CD14-positive monocyte (primary cell): ENCODE results near the gene TMUB1. TPM values are rescaled to one million over a fixed set of nuclear protein-coding genes. Genes with fewer than 3 reads are reported as not detected.
A peak's percentile ranks its signal among the peaks of the same experiment; 100 is the strongest.

Experiments
- DNase-seq, 3 donors: peaks; one replicate each; pipeline ENCODE4 v3.0.0-alpha.2; 2011 to 2022
- H2AFZ ChIP-seq: 2 replicates; pipeline ENCODE4 v1.6.0; 2012; ENCODE audit warnings: mild to moderate bottlenecking, low read depth, low read length, inconsistent platforms; ENCODE audit not compliant: insufficient read depth, poor library complexity, severe bottlenecking
- H3K27ac ChIP-seq, 2 donors: 1 replicate in 1 of 2; 2 replicates in 1 of 2; pipeline ENCODE4 v1.5.1; 2012 to 2013; ENCODE audit warnings: low read length in 2 of 2, control low read depth in 1 of 2, inconsistent platforms in 1 of 2, low read depth in 1 of 2, mild to moderate bottlenecking in 1 of 2
- H3K27me3 ChIP-seq, 2 donors: one replicate each; pipeline versions ENCODE4 v1.6.0 to v1.6.1; 2011 to 2013; ENCODE audit warnings: low read length in 2 of 2; ENCODE audit not compliant: control insufficient read depth in 2 of 2, insufficient read depth in 2 of 2
- H3K36me3 ChIP-seq, 2 donors: replicated peaks in 1 of 2; 1 replicate in 1 of 2; 2 replicates in 1 of 2; pipeline versions ENCODE4 v1.5.1 to v1.6.1; 2012 to 2013; ENCODE audit warnings: low read length in 2 of 2, control low read depth in 1 of 2, inconsistent platforms in 1 of 2, mild to moderate bottlenecking in 1 of 2; ENCODE audit not compliant: insufficient read depth in 2 of 2, control insufficient read depth in 1 of 2
- H3K4me1 ChIP-seq, 2 donors: 1 replicate in 1 of 2; 2 replicates in 1 of 2; pipeline versions ENCODE4 v1.5.1 to v1.6.1; 2012 to 2013; ENCODE audit warnings: low read length in 2 of 2, control low read depth in 1 of 2, inconsistent platforms in 1 of 2, mild to moderate bottlenecking in 1 of 2, moderate library complexity in 1 of 2; ENCODE audit not compliant: insufficient read depth in 2 of 2, control insufficient read depth in 1 of 2
- H3K4me2 ChIP-seq: replicated peaks from 2 replicates; pipeline ENCODE3; 2012; ENCODE audit warnings: low read length, moderate library complexity, mild to moderate bottlenecking; ENCODE audit not compliant: poor library complexity, severe bottlenecking; ENCODE audit errors: extremely low read depth
- H3K4me3 ChIP-seq, 3 experiments: fragments of 200-600 bp in 1 of 3; sonication (generic) in 1 of 3; replicated peaks in 1 of 3; 1 replicate in 2 of 3; 2 replicates in 1 of 3; pipeline ENCODE4 v1.5.1; 2011 to 2013; ENCODE audit warnings: low read length in 3 of 3, mild to moderate bottlenecking in 3 of 3, control low read depth in 2 of 3, low read depth in 2 of 3, inconsistent platforms in 1 of 3, moderate library complexity in 1 of 3
- H3K79me2 ChIP-seq: 2 replicates; pipeline ENCODE4 v1.6.0; 2012; ENCODE audit warnings: mild to moderate bottlenecking, control low read depth, inconsistent platforms, low read length, moderate library complexity; ENCODE audit not compliant: insufficient read depth
- H3K9ac ChIP-seq: 2 replicates; pipeline ENCODE4 v1.6.0; 2017; ENCODE audit warnings: low read length, mild to moderate bottlenecking; ENCODE audit not compliant: insufficient read depth, poor library complexity, severe bottlenecking
- H3K9me3 ChIP-seq, 2 donors: replicated peaks in 1 of 2; 1 replicate in 1 of 2; 2 replicates in 1 of 2; pipeline versions ENCODE4 v1.5.1 to v1.6.1; 2012 to 2013; ENCODE audit warnings: low read length in 2 of 2, control low read depth in 1 of 2; ENCODE audit not compliant: control insufficient read depth in 1 of 2, insufficient read depth in 1 of 2
- H4K20me1 ChIP-seq: 2 replicates; pipeline ENCODE4 v1.6.0; 2012; ENCODE audit warnings: mild to moderate bottlenecking, low read length, control low read depth, moderate library complexity; ENCODE audit not compliant: insufficient read depth
- H3K27ac Mint-ChIP-seq, 7 donors: one replicate each; pipeline ENCODE4 v1.8.0; 2020; ENCODE audit warnings: mild to moderate bottlenecking in 7 of 7, mixed read lengths in 7 of 7, moderate library complexity in 6 of 7, inconsistent platforms in 2 of 7
- H3K27me3 Mint-ChIP-seq, 3 donors: one replicate each; pipeline ENCODE4 v1.8.0; 2021 to 2022; ENCODE audit warnings: low read depth in 3 of 3, mild to moderate bottlenecking in 3 of 3, mixed read lengths in 3 of 3, moderate library complexity in 3 of 3, inconsistent platforms in 1 of 3
- H3K36me3 Mint-ChIP-seq, 2 donors: one replicate each; pipeline ENCODE4 v1.8.0; 2020; ENCODE audit warnings: mixed read lengths in 2 of 2, inconsistent platforms in 1 of 2, mild to moderate bottlenecking in 1 of 2
- H3K4me1 Mint-ChIP-seq: one replicate; pipeline ENCODE4 v1.8.0; 2020; ENCODE audit warnings: mild to moderate bottlenecking, mixed read lengths
- H3K4me3 Mint-ChIP-seq, 2 donors: one replicate each; pipeline ENCODE4 v1.8.0; 2020; ENCODE audit warnings: mild to moderate bottlenecking in 2 of 2, mixed read lengths in 2 of 2, moderate library complexity in 1 of 2
- H3K9me3 Mint-ChIP-seq, 7 donors: one replicate each; pipeline ENCODE4 v1.8.0; 2020 to 2022; ENCODE audit warnings: mixed read lengths in 7 of 7, mild to moderate bottlenecking in 6 of 7, moderate library complexity in 6 of 7, inconsistent platforms in 2 of 7
- CTCF ChIP-seq: fragments of 200-600 bp; IDR thresholded peaks from one replicate; pipeline ENCODE4 v1.8.0; 2022; ENCODE audit warnings: antibody characterized with exemption, mild to moderate bottlenecking
- WGBS: methylation state at CpG from one replicate; pipeline ENCODE4 v1.1.5; 2013; ENCODE audit warnings: missing lambda C conversion rate; ENCODE audit not compliant: insufficient coverage; 5-methylcytosine and 5-hydroxymethylcytosine counted together
- intact Hi-C, 2 donors: fragments of 100-400 bp; cut with micrococcal nuclease; formaldehyde crosslinking; loops; one replicate each; pipeline versions ENCODE4 v1.15.0 to v1.15.1; 2023
- polyA plus RNA-seq, 3 donors: library from polyadenylated mRNA; depleted of rRNA in 1 of 3; unstranded in 2 of 3; stranded (reverse) in 1 of 3; fragments of 300-500 nt in 2 of 3; fragments of >200 nt in 1 of 3; fragmentation: Illumina TruSeq in 2 of 3; gene quantifications; 1 replicate in 2 of 3; 2 replicates in 1 of 3; pipeline ENCODE4 v1.2.3, GENCODE V29; 2012 to 2021

Gene TMUB1
- polyA plus RNA-seq, 3 donors, result 17.4 to 28.2 (median 19.8) TPM

- Histone ChIP-seq H3K36me3 (peaks cover 31 to 34% of the 10 kb centered on the region in 2 donors), H3K27me3 (no peaks in the 10 kb centered on the region), H3K9me3 (no peaks in the 10 kb centered on the region), H3K4me2 (no peak overlapping the region), H3K4me3 (no peak overlapping the region), H3K4me1 (peaks cover 10 to 15% of the 10 kb centered on the region in 2 donors), H3K79me2 (no peaks in the 10 kb centered on the region), H2AFZ (no peak overlapping the region), H3K9ac (no peak overlapping the region), H4K20me1 (no peaks in the 10 kb centered on the region), H3K27ac (no peak overlapping the region)
- DNase-seq, result no peak
- H3K27ac Mint-ChIP-seq, result peak overlapping the region in 1 of 7 donors; percentile 70
- peaks cover 20% of the 10 kb centered on the region for H3K4me1 Mint-ChIP-seq
- intact Hi-C loops, result loop anchor here in 1 of 2 donors (10.0 kb wide), 1 partner anchor 60 kb away; no protein-coding TSS in a partner anchor
- peaks cover 34 to 39% of the 10 kb centered on the region in 2 donors for H3K36me3 Mint-ChIP-seq
- H3K4me3 Mint-ChIP-seq, result no peak overlapping the region
- H3K9me3 Mint-ChIP-seq, result no peaks in the 10 kb centered on the region
- no peak for TF ChIP-seq CTCF
- peaks cover 0 to 3% (median 0%) of the 10 kb centered on the region in 3 donors for H3K27me3 Mint-ChIP-seq
- 93% methylated on average over 21 of the region's 21 CpGs for WGBS
Observed at GRCh38 chr7:151035026-151035717, 48.1 kb downstream of the TMUB1 start.

- peaks cover 34 to 39% of the 10 kb centered on the region in 2 donors for H3K36me3 Mint-ChIP-seq
- no peaks in the 10 kb centered on the region for H4K20me1 ChIP-seq
- H3K79me2 ChIP-seq, result no peaks in the 10 kb centered on the region
- TF ChIP-seq CTCF, result no peak
- intact Hi-C loops, result loop anchor here in 1 of 2 donors (10.0 kb wide), 1 partner anchor 60 kb away; no protein-coding TSS in a partner anchor
- no peak overlapping the region for H3K27ac ChIP-seq
- peaks cover 31 to 34% of the 10 kb centered on the region in 2 donors for H3K36me3 ChIP-seq
- no peaks in the 10 kb centered on the region for H3K27me3 ChIP-seq
- H3K4me3 Mint-ChIP-seq, result no peak overlapping the region
- no peak overlapping the region for H3K9ac ChIP-seq
- H3K27ac Mint-ChIP-seq, result no peak overlapping the region
- no peak overlapping the region for H2AFZ ChIP-seq
- H3K4me2 ChIP-seq, result no peak overlapping the region
- no peaks in the 10 kb centered on the region for H3K9me3 ChIP-seq
- H3K27me3 Mint-ChIP-seq, result peaks cover 0 to 3% (median 0%) of the 10 kb centered on the region in 3 donors
- H3K4me1 Mint-ChIP-seq, result peaks cover 16% of the 10 kb centered on the region
- peaks cover 8 to 9% of the 10 kb centered on the region in 2 donors for H3K4me1 ChIP-seq
- WGBS, result over 99% methylated on average over 12 of the region's 21 CpGs
- peaks cover 0 to 1% (median 0%) of the 10 kb centered on the region in 7 donors for H3K9me3 Mint-ChIP-seq
- no peak overlapping the region for H3K4me3 ChIP-seq
- no peak for DNase-seq
Observed at GRCh38 chr7:151034312-151035025, 48.8 kb downstream of the TMUB1 start.
